HG03135 (cell line): Measurements from ENCODE around the gene CROCC.
A peak's percentile ranks its signal among the peaks of the same experiment; 100 is the strongest.
"Not testable (repeated sequence)": the region's sequence is repeated elsewhere in the genome, so short reads cannot be mapped to it uniquely, and the experiment has no call there.

ENCODE experiments used
- ATAC-seq: cut with Tn5 transposase; IDR thresholded peaks from one replicate; pipeline ENCODE4 v1.9.1; 2021; ENCODE audit warnings: mild to moderate bottlenecking, moderate library complexity; ENCODE audit not compliant: unreplicated experiment

CROCC gene

DNA sequence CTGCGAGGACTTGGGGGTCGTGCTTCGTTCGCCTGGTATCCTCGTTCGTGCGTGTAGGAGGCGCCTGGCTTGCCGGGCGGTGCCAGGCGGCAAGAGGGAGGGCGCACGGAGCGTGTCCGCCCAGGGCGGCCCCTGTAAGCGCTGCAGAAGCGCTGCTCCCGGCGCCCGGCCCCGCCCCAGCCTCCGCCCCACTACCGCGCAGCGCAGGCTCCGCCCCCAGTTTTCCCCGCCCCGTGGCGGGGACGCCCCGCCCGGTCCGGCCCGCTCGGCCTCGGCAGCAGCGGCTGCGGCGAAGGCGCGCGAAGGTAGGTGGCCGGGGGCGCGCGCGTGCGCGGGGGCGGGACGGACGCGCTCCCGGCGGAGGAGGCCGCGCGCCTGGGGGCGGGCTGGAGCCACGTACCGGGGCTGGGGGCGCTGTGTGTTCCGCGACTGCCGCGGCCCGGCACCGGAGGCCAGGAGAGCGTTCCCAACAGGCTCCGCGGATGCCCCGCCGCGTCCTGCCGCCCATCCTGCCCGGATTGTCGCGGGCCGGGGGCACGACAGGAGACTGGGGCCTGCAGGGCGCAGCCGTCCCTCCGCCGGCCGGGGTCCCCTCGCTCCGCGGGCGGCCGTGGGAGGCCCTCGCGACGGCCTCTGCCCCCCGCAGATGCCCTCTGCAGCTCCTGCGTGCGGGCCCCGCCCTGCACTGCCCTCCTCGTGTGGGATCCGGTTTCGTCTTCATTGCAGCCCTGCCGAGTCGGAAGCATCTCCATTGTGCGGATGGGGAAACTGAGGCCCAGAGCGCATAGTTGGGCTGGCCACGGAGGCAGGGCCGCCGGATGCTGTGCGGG lies 7.7 kb upstream of the CROCC start:
- peak; percentile 72 for ATAC-seq

DNA sequence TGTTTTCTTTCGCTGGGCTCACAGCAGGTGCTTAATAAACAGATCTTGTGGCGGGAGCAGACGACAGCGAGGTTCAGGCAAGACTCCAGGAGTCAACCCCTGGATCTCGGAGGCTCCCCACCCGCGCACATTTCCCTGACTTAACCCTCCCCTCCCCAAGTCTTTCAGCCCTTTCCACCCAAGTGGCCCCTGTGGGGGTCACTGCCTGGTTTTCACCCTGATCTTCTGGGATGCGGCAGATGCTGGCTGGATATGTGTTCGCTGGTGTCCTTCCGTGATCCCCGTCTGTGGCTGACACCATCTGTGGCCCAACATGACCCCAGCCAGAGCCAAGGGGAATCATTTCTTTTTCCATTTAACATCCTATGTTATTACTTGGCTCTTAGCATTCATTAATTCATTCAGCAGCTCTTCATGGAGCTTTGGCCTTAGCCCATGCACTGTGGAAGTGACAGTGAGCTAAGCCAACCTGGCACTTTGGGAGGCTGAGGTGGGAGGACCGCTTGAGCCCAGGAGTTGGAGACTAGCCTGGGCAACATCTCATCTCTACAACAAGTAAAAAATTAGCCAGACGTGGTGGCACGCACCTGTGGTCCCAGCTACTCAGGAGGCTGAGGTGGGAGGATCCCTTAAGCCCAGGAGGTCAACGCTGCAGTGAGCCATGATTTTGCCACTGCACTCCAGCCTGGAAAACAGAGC lies 6.7 kb upstream of the CROCC start:
- ATAC-seq = not testable (repeated sequence)

DNA sequence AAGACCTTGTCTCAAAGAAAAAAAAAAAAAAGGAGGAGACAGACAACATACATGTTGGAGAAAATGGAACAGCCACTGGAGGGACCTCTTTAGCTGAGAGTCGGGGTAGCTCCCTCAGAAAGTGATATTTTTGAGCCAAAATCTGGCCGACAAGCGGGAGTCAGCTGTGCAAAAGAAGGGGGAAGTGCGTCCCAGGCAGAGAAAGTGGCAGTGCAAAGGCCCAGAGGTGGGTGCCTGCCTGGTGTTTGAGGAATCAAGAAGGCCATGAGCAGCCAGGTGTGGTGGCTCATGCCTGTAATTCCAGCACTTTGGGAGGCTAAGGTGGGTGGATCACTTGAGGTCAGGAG lies 6.1 kb upstream of the CROCC start:
- ATAC-seq = no peak

DNA sequence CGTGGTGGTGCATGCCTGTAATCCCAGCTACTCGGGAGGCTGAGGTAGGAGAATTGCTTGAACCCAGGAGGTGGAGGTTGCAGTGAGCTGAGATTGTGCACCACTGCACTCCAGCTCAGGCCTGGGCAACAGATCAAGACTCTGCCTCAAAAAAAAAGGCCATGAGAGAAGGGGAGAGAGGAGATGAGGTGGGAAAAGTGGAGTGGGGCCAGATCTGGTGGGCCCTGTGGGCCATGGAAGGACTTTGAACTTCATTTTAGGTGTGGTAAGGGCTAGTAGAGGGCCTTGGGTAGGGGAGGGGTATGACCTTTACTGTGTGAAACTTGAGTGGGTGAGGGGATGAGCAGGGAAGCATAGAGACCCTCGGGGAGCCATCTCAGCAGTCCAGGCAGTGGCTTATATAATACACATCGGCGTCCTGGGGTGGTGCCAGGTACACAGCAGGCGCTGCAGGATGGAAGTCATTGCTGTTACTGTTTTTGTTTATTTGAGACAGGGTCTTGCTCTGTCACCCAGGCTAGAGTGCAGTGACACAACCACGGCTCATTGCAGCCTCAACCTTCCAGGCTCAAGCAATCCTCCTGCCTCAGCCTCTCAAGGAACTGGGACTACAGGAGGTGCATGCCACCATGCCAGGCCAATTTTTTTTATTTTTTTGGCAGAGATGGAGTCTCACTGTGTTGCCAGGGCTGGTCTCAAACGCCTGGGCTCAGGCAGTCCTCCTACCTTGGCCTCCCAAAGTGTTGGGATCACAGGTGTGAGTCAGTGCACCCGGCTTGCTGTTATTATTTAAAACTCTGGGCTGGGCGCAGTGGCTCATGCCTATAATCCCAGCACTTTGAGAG lies 5.5 kb upstream of the CROCC start:
- not testable (repeated sequence) for ATAC-seq

DNA sequence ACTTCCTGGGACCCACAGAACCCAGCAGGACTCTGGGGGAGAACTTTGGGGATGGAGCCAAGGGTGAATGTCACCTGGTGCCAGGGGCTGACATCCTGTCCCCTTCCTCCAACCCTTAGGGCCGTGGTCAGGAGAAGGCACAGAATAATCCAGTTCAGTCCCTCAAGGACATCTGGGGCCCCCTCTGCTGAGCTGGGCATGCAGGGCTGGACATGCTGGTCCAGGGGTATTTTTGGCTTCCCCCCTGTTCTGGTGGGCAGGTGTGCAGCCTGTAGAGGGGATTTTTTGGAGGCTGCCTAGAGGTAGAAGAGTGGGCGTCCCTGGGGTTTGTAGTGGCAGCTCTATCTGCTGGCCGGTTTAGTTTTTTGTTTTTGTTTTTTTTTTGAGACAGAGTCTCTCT lies 3.4 kb upstream of the CROCC start:
- no peak for ATAC-seq

DNA sequence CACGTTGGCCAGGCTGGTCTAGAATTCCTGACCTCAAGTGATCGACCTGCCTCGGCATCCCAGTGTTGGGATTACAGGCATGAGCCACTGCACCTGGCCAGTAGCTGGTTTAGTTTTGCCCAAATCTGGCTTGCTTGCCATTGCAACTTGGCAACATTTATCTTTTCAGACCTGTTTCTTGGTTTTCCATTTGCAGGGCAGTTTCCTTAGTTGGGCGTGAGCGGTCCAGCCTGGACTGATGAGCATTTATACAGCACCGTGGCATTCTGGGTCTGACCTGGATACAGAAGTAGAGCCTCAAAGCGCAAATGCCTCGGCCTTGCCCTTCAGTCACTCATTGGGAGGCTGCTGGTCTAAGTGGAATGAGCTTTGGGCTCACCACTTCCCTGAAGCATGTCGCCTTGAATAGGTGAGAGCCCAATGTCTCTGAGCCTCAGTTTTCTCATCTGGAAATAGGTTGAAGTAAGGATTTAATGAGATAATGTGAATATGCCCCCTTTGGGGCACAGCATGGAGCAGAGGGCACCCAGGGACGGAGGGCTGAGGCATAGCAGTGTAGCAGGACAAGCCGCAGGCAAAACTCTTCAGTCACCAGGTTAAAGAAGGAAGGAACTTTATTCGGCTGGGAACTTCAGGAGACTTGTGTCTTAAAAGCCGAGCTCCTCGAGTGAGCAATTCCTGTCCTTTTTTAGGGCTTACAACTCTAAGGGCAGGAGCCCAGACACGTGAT lies 2.6 kb upstream of the CROCC start:
- ATAC-seq = not testable (repeated sequence)

DNA sequence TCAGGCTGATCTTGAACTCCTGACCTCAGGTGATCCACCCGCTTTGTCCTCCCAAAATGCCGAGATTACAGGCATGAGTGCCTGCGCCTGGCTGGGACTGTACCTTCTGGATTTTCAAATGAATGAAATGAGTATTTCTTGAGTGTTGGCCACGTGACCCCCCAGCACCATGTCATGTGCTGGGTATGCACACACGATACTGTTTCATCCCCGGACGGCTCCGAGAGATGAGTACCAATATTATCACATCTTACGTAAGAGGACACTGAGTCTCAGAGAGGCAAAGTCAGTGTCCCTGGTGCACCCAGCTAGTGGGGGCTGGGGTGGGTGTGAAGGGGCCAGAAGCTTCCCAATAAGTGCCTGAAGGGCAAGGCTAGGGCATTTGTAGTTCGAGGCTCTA lies 780 bp upstream of the CROCC start:
- no peak for ATAC-seq

DNA sequence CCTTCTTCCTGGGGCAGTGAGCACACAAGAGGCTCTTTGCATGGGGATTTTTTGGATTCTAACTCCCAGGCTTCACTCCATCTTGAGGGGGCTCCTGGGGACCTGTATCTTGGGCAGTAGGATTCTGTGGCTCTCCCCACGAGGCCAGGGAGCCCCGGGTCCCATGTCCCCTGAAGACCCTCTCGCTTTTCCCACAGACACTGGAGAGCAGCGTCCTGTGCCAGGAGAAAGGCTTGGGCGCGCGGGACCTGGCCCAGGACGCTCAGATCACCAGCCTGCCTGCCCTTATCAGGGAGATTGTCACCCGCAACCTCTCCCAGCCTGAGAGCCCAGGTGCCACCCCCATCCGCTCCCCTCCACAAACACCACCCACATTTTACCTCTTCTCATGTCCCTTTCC lies 735 bp downstream of the CROCC start:
- ATAC-seq = no peak

DNA sequence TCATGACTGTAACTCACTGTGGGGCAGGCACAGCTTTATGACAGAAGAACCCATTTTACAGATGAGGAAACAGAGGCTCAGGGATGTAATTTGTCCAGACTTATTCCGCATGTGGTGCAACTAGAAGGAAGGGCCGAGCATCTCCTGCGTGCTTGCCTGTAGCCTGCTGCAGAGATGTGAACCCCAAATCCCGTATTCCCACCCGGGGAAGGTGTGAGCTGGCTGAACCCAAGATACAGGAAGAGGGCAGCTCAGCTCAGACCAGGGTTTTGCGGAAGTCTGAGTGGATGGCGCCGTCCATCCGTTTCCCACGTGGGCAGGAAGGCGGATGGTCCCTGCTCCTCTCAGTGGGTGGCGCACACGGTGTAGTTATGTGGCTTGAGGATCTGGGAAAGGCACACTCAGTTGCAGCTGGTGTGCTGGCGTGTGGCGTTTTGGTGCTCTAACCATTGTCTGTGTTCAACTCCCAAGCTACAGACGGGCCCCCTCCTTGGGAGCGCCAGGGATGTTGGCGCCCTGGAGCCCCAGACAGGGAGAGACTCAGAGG lies 1.2 kb downstream of the CROCC start:
- no peak for ATAC-seq

DNA sequence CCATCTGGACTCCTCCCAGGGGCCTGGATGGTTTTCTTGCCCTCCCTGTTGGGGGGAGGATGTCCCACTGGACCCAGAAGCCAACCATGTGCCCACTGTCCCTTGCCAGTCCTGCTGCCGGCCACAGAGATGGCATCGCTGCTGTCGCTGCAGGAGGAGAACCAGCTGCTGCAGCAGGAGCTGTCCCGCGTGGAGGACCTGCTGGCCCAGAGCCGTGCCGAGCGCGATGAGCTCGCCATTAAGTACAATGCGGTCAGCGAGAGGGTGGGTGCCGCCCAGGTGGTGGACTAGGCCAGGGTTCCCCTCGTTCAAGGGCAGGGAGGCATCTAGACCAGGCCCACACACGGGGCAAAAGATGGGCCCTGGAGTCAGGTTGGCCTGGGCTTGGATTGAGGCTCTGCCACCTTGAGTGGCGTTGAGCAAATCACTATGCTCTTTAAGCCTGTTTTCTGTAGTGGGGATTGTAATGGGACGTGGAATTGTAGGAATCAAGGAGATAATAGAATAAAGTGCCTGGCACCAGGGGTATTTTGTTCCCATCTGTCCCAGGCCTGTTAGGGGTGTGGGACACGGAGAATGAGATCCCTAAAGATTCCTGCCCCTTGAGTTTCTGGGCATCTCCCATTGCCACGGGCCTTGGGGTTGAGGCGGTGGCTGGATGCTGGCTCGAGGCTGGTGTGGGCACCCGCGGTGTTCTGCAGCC lies 2.6 kb downstream of the CROCC start:
- ATAC-seq = no peak

DNA sequence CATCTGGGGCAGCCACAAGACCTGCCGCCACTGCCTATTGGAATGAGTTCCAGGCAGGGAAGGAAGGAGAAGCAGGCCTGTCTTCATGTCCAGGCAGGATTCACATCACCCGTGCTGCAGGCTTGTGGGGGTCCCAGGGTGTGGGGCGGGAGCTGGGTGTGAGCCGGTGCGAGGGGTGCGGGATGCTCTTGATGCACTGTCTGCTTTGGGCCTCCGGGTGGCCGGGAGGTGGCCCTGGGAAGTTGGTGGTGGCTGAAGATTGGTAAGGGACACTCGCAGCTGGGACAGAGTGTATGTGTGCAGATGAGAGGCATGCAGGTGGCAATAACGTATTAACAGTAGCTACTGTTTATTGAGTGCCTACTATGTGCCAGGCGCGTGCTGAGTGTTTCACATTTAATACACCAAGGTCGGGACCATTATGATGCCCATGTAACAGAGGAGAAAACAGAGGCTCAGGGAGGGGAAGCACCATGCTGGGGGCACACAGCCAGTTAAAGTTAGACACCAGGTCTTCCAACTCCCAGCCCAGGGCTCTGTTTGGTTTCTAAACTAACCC lies 3.3 kb downstream of the CROCC start:
- no peak for ATAC-seq

DNA sequence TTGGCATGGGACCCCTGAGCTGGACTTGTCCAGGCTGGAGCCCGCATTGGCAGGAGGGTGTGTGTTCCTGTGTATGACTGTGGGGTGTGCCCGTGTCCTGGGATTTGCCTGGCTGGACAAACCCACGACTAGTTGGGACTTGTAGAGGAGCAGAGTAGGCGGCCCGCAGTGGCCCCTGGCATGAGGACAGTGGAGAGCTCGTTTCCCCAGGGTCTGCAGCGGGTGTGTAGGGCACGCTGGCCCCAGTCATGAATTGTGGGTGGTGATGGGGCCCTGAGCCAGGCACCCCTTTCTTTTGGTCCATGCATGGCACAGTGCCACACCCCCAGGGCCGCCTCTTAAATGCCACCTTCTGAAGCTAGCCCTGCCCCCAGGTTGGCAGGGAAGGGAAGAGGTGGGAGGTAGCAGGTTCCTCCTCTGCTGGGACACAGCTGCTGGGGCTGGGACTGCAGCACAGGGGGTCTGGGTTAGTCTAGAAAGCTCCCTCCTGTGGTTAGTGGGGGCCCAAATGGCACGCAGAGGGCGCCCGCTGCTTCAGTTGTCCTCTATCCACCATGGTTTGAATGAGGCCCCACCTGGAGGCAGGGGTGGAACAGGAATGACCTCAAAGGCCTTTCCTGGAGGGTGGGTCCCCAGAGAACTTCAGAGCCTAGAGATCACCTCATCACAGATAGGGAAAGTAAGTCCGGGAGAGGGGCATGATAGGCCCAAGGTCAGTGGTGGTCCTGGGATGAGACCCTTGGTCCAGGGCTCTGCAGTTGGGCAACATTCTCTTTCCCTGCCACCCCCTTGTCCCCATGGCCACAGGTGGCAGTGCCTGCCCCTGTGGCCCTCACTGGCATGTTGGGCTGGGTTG lies 4.1 kb downstream of the CROCC start:
- no peak for ATAC-seq

DNA sequence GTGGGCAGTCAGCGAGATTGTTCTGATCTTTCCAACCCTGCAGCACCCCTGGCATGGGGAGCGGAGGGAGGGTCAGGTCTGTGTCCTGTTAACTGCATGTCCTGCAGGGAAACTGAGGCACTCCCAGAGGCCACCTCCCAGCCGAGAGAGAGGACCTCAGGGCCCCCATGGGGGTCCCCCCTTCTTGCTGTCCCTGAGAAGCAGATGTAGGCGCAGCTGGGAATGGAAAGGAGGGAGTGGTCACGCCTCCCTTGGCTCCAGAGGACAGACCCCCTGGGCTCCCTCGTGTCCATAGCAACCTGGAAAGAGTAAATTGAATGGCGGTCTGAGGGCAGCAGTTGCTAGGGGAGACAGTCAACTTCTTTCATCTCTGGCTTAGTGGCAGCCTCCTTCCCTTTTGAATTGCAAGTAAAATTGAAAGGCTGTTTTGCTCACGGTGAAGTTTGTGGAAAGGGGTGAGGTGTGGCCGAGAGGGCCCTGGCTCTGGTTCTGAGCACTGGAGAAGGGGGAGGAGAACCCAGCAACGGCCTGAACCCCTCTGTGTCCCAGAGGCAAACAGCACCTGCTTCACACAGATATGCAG lies 4.9 kb downstream of the CROCC start:
- no peak for ATAC-seq

DNA sequence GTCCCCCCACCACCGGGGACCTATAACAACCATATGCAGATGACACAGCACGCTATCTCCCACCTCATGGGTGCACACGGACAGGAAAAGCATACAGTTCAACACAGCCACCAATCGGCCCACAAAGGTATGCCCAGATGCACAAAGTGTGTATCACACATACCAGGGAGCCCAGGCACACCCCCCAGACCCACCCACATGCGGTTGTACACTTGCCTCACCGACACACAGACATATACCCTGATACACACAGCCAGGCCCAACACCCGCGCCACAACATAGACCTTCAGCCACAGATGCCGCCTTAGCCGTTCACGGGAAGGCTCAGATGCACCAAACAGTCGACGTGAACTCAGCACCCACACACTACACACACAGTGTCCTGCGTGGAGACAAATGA lies 5.5 kb downstream of the CROCC start:
- no peak for ATAC-seq

DNA sequence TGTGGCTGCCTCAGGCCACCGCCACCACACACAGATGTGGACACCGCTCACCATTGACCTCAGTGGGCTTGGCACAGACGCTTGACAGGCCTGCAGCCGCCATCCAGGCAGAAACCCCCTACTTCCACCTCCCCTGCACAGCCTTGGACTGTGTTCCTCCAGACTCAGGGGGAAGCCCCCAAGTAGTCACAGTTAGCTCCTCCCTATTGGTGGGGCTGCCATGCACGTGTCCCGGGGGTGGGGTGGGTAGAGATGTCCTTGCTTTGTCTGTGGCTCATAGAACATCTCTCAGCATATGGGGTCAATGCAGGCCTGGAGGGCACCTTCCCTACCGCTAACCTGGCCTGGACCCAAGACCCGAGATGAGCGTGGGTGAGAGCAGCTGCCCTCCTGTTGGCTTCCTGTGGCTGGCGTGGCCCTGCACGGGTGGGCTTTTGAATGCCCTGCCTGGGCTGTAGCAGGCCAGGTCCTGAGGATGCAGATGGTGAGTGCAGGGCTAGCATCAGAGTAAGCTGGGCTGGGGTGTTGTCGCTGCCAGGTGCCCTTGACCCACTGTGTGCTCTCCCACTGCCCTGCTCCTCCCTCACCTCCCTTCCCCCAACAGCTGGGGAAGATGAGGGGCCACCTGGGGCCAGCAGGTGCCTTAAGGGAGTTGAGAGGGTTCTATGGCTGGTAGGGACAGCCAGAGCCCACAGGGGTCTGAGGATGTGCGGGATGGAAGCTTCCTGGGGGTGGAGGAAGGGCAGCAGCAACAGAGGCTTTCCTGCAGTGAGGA lies 6.2 kb downstream of the CROCC start:
- no peak for ATAC-seq

DNA sequence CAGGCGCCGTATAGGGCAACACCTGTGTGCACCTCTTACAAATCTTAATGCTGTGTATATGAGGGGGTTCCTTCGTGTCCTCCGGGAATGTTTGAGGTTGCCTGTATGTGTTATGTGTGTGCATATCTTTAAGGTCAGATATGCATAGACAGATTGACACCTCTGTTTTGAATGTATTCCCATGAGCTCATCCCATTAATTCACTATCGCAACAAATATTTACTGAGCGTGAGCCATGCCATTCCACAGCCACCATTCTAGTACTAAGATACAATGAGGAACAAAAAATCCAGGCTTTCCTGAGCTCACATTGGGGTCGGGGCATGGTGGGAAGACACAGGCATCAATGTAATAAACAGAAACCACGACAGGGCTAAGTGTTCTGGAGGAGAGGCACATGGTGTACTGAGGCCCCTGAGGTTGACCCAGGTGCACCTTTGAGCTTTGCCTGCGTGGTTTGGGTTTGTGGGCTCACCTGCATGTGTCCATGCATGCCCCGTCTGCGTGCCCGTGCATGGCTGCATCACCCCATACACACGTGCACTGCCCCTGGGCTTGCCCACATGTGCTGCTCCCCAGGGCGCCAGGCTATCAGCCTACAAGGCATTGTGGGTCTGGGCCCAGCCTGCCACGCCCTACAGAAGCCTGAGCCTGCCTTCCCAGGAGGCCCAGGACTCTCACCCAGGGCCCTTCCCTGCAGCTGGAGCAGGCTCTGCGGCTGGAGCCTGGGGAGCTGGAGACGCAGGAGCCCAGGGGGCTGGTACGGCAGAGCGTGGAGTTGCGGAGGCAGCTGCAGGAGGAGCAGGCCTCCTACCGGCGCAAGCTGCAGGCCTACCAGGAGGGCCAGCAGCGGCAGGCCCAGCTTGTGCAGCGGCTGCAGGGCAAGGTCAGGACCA lies 7.7 kb downstream of the CROCC start:
- not testable (repeated sequence) for ATAC-seq
